OCI-LY7 (cell line): ENCODE data around the gene MAP3K20. TPM values are rescaled to one million over a fixed set of nuclear protein-coding genes. Genes with fewer than 3 reads are reported as not detected.

Experiments used
- BruUV-seq: library from RNA; stranded (reverse); fragments of 400-500 nt; replicated peaks from 2 replicates; lab custom pipeline; 2021; lab: Mats Ljungman, UMichigan
- CTCF ChIA-PET: fragments of 300-600 bp; sonication (Branson Sonifier 250); formaldehyde crosslinking; loops from one replicate; lab custom pipeline; 2022; ENCODE audit warnings: antibody characterized with exemption; ENCODE audit not compliant: unreplicated experiment; lab: Charles Lee
- POLR2A ChIA-PET: fragments of 300-600 bp; sonication (Branson Sonifier 250); formaldehyde crosslinking; loops from one replicate; lab custom pipeline; 2022; ENCODE audit warnings: antibody characterized with exemption; lab: Charles Lee
- DNase-seq: peaks from one replicate; pipeline ENCODE4 v3.0.0-alpha.2; 2015; ENCODE audit warnings: low spot score
- H2AFZ ChIP-seq: fragments of 200-600 bp; sonication (generic), shearing (Covaris generic); 2 replicates; pipeline ENCODE4 v1.6.1; 2014; ENCODE audit warnings: mild to moderate bottlenecking, antibody characterized with exemption, low read length, moderate library complexity
- H3K27ac ChIP-seq: fragments of 200-600 bp; sonication (generic); 2 replicates; pipeline ENCODE4 v1.5.1; 2014; ENCODE audit warnings: mixed run types, low read depth, mild to moderate bottlenecking, moderate library complexity, low read length, inconsistent platforms; ENCODE audit not compliant: poor library complexity, severe bottlenecking
- H3K36me3 ChIP-seq: fragments of 200-600 bp; sonication (generic); 2 replicates; pipeline ENCODE4 v1.6.1; 2014; ENCODE audit warnings: mild to moderate bottlenecking, antibody characterized with exemption, low read length, moderate library complexity, mixed read lengths; ENCODE audit not compliant: insufficient read depth
- H3K4me1 ChIP-seq: fragments of 200-600 bp; sonication (generic); 2 replicates; pipeline ENCODE4 v1.5.1; 2014; ENCODE audit warnings: mild to moderate bottlenecking, low read length; ENCODE audit not compliant: insufficient read depth, poor library complexity, severe bottlenecking
- H3K4me2 ChIP-seq: fragments of 200-600 bp; sonication (generic); 2 replicates; pipeline ENCODE4 v1.6.1; 2014; ENCODE audit warnings: mild to moderate bottlenecking, low read length
- H3K4me3 ChIP-seq: fragments of 200-600 bp; sonication (generic); 2 replicates; pipeline ENCODE4 v1.5.1; 2014; ENCODE audit warnings: mild to moderate bottlenecking, low read depth, low read length; ENCODE audit not compliant: poor library complexity, severe bottlenecking
- H3K79me2 ChIP-seq: fragments of 200-600 bp; sonication (generic); 2 replicates; pipeline ENCODE4 v1.6.1; 2016; ENCODE audit warnings: low read depth, mild to moderate bottlenecking, low read length, moderate library complexity, mixed read lengths; ENCODE audit not compliant: insufficient read depth
- H3K9me2 ChIP-seq: fragments of 200-600 bp; sonication (generic); 2 replicates; pipeline ENCODE4 v1.6.1; 2016; ENCODE audit warnings: mild to moderate bottlenecking, low read length, mixed read lengths; ENCODE audit not compliant: insufficient read depth
- H3K9me3 ChIP-seq: fragments of 200-600 bp; sonication (generic); 2 replicates; pipeline ENCODE4 v1.6.1; 2014; ENCODE audit warnings: mild to moderate bottlenecking, mixed run types, low read length, mixed read lengths
- H4K20me1 ChIP-seq: fragments of 200-600 bp; sonication (generic); 2 replicates; pipeline ENCODE4 v1.6.1; 2014; ENCODE audit warnings: mild to moderate bottlenecking, antibody characterized with exemption, low read length, moderate library complexity, mixed read lengths; ENCODE audit not compliant: insufficient read depth
- EZH2phosphoT487 ChIP-seq: fragments of 200-600 bp; sonication (generic); IDR thresholded peaks from 2 replicates; pipeline ENCODE4 v1.6.1; 2018; ENCODE audit warnings: low read depth, borderline replicate concordance, mild to moderate bottlenecking, mixed run types, antibody characterized with exemption, low read length, moderate library complexity, mixed read lengths
- intact Hi-C: fragments of 100-400 bp; cut with micrococcal nuclease; formaldehyde crosslinking; loops from one replicate; pipeline ENCODE4 v1.10.0; 2022; ENCODE audit not compliant: unreplicated experiment
- total RNA-seq, 2 experiments: library from RNA; depleted of rRNA in 1 of 2; stranded (reverse); fragments of >200 nt in 1 of 2; shearing (Covaris generic) in 1 of 2; gene quantifications; 2 replicates each; pipeline ENCODE4 v1.2.3, GENCODE V29; 2014 to 2022
- TF ChIP-seq, protein P1 (sequence below): fragments of 200-600 bp; sonication (generic); conservative IDR thresholded peaks from 2 replicates; pipeline ENCODE4 v1.5.1; 2014; ENCODE audit warnings: mild to moderate bottlenecking, antibody characterized with exemption, low read length, moderate library complexity, mixed read lengths

MAP3K20 gene
- total RNA-seq, 2 experiments from 2014 or later, result 8.2 to 17.9 TPM

- POLR2A ChIA-PET, result no interaction called here
- no peaks in the 10 kb centered on the region for H3K4me1 ChIP-seq
- H3K9me3 ChIP-seq, result no peaks in the 10 kb centered on the region
- no peaks in the 10 kb centered on the region for H3K9me2 ChIP-seq
- no peak for TF ChIP-seq EZH2phosphoT487
- TF ChIP-seq, protein P1, sequence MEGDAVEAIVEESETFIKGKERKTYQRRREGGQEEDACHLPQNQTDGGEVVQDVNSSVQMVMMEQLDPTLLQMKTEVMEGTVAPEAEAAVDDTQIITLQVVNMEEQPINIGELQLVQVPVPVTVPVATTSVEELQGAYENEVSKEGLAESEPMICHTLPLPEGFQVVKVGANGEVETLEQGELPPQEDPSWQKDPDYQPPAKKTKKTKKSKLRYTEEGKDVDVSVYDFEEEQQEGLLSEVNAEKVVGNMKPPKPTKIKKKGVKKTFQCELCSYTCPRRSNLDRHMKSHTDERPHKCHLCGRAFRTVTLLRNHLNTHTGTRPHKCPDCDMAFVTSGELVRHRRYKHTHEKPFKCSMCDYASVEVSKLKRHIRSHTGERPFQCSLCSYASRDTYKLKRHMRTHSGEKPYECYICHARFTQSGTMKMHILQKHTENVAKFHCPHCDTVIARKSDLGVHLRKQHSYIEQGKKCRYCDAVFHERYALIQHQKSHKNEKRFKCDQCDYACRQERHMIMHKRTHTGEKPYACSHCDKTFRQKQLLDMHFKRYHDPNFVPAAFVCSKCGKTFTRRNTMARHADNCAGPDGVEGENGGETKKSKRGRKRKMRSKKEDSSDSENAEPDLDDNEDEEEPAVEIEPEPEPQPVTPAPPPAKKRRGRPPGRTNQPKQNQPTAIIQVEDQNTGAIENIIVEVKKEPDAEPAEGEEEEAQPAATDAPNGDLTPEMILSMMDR, result no peak
- intact Hi-C loops, result no loop called here
- H4K20me1 ChIP-seq, result no peaks in the 10 kb centered on the region
- CTCF ChIA-PET, result no interaction called here
- DNase-seq, result no peak
- BruUV-seq, result no TSS peak
- H3K79me2 ChIP-seq, result no peaks in the 10 kb centered on the region
- H3K27ac ChIP-seq, result no peak overlapping the region
- no peak overlapping the region for H3K4me3 ChIP-seq
- no peak overlapping the region for H2AFZ ChIP-seq
- H3K4me2 ChIP-seq, result no peak overlapping the region
- no peaks in the 10 kb centered on the region for H3K36me3 ChIP-seq
These were observed 24.2 kb downstream of the MAP3K20 start for GRCh38 chr2:173099804-173100203.

- ChIA-PET CTCF (no interaction called here), POLR2A (interaction anchor here (0.5 kb wide), 1 partner anchor 348 kb away, joined by 3 read pairs; no protein-coding TSS in a partner anchor)
- no peaks in the 10 kb centered on the region for H3K9me3 ChIP-seq
- H3K4me2 ChIP-seq, result no peak overlapping the region
- no peaks in the 10 kb centered on the region for H3K79me2 ChIP-seq
- intact Hi-C loops, result no loop called here
- no peaks in the 10 kb centered on the region for H4K20me1 ChIP-seq
- no TSS peak for BruUV-seq
- no peak for DNase-seq
- no peak overlapping the region for H3K27ac ChIP-seq
- H3K4me1 ChIP-seq, result no peaks in the 10 kb centered on the region
- no peaks in the 10 kb centered on the region for H3K9me2 ChIP-seq
- no peak for TF ChIP-seq EZH2phosphoT487
- TF ChIP-seq, protein P1, result no peak
- H3K36me3 ChIP-seq, result no peaks in the 10 kb centered on the region
- H3K4me3 ChIP-seq, result no peak overlapping the region
- H2AFZ ChIP-seq, result no peak overlapping the region
These were observed 26.0 kb downstream of the MAP3K20 start for GRCh38 chr2:173101687-173102086.

DNA sequence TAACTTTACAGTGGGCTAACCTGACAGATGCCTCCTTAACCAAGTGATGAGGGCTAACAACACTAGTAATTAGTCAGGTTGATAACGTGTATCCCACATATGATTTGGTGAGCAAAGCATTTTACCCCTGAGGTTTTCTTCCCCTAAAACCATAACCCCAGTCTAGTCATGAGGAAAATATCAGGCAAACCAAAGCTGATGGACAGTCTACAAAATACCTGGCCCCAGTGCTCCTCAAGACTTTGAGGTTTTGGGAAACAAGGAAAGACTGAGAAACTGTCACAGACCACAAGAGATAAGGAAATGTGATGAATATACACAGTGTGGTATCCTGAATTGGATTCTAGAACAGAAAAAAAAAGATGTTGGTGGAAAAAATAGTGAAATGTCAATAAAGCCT, 28.5 kb downstream of the MAP3K20 start:
- no peak for TF ChIP-seq EZH2phosphoT487
- TF ChIP-seq, protein P1, result no peak
- Histone ChIP-seq H3K9me2 (no peaks in the 10 kb centered on the region), H2AFZ (no peak overlapping the region), H3K9me3 (no peaks in the 10 kb centered on the region), H3K36me3 (no peaks in the 10 kb centered on the region), H3K79me2 (no peaks in the 10 kb centered on the region), H4K20me1 (no peaks in the 10 kb centered on the region), H3K27ac (no peak overlapping the region), H3K4me1 (no peaks in the 10 kb centered on the region), H3K4me2 (no peak overlapping the region), H3K4me3 (no peak overlapping the region)
- BruUV-seq, result no TSS peak
- DNase-seq, result no peak
- POLR2A ChIA-PET, result no interaction called here
- intact Hi-C loops, result no loop called here
- CTCF ChIA-PET, result no interaction called here
